Stimulated activated memory B cell treated with anti-CD40 and anti-IgM and Interleukin-4, amounts not matched to agents 10 μg/mL and 1 μg/mL and 100 μg/mL, for 72 hours (primary cell): ENCODE results near the gene LIPJ.

Experiments used
- ATAC-seq: fragments of 150-1000 bp; cut with Tn5 transposase; 2 replicates; pipeline ENCODE4 v1.10.0; 2021
- H3K27ac Mint-ChIP-seq: one replicate; pipeline ENCODE4 v1.8.0; 2022; ENCODE audit warnings: mild to moderate bottlenecking, mixed read lengths
- H3K27me3 Mint-ChIP-seq: one replicate; pipeline ENCODE4 v1.8.0; 2022; ENCODE audit warnings: mixed read lengths
- H3K36me3 Mint-ChIP-seq: one replicate; pipeline ENCODE4 v1.8.0; 2022; ENCODE audit warnings: mixed read lengths
- H3K4me1 Mint-ChIP-seq: one replicate; pipeline ENCODE4 v1.8.0; 2022; ENCODE audit warnings: mixed read lengths
- H3K4me3 Mint-ChIP-seq: one replicate; pipeline ENCODE4 v1.8.0; 2022; ENCODE audit warnings: mild to moderate bottlenecking, moderate library complexity, mixed read lengths
- H3K9me3 Mint-ChIP-seq: one replicate; pipeline ENCODE4 v1.8.0; 2022; ENCODE audit warnings: mixed read lengths

The LIPJ gene, protein sequence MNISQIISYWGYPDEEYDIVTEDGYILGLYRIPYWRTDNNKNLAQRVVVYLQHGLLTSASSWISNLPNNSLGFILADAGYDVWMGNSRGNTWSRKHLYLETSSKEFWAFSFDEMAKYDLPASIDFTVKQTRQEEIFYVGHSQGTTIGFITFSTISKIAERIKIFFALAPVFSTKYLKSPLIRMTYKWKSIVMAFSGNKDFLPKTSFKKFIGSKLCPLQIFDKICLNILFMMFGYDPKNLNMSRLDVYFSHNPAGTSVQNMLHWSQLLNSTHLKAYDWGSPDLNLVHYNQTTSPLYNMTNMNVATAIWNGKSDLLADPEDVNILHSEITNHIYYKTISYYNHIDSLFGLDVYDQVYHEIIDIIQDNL

DNA sequence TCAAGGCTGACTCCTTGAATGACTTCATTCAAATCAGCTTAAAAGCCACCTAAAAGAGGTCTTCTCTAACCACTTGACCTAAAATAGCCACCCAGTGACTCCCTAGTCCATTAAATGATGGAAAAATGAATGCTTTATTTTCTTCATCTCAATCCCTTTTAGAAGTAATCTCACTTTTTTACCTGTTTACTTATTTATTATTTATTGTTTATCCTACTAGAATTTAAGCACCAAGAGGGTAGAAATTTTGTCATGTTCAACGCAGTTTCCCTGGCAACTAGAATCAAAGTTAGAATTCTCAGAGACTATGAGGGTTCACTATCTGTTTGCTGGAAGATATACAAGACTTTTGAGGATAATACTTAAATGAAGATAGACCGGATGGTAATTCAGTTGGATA, at the start of gene LIPJ:
Gene LIPJ, plus strand, starts transcription at position 301 of the 400 bp plus-strand sequence. CDS start 3,926 bp downstream, outside the sequence.
- H3K36me3 Mint-ChIP-seq: no peaks in the 10 kb centered on the region
- H3K4me1 Mint-ChIP-seq: peaks cover 16% of the 10 kb centered on the region

DNA sequence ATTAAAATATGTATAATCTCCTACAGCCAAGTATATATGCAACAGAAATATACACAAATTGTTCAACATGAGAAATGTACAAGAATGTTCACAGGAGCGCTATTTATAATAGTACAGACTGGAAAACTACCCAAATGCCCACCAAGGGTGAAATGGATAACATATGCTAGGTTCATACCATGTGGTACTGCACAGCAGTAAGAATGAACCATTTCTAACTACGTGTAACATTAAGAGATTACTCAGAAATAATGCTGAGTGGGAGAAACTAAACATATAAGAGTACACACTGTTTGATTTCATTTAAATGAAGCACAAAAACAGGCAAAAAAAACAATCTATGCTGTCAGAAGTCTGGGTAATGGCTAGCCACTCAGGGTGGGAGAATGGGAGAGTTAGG, 49.2 kb upstream of the LIPJ start:
- Mint-ChIP-seq H3K9me3 (no peaks in the 10 kb centered on the region), H3K27ac (no peak overlapping the region), H3K36me3 (peaks cover 6% of the 10 kb centered on the region), H3K4me1 (no peaks in the 10 kb centered on the region), H3K27me3 (no peaks in the 10 kb centered on the region), H3K4me3 (no peak overlapping the region)
- ATAC-seq: no peak

More for the DNA sequence above, at the start of gene LIPJ:
- no peak for ATAC-seq
- Mint-ChIP-seq H3K4me3 (no peak within 1 kb of the TSS), H3K27ac (no peak within 1 kb of the TSS), H3K9me3 (no peaks in the 10 kb centered on the region), H3K27me3 (no peaks in the 10 kb centered on the region)

DNA sequence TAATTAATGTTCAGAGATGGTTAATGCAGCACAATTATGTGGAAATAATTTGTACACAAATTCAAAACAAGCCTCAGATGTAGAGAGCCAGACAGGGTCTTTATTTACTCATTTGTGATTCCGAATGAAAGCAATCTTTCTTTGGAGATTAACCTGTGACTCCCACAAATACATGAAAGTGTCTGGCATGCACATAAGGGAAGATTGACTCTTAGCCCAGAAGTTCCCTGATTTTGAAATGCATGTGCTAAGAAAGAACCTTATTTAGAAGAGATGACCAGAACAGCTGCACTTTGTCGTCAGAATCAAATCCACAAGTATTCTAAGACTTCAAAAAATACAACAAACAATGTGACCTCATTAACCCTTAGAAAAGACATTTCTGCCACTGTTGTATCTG, 48.5 kb upstream of the LIPJ start:
- no peaks in the 10 kb centered on the region for H3K27me3 Mint-ChIP-seq
- no peaks in the 10 kb centered on the region for H3K4me1 Mint-ChIP-seq
- no peak overlapping the region for H3K27ac Mint-ChIP-seq
- no peaks in the 10 kb centered on the region for H3K9me3 Mint-ChIP-seq
- H3K36me3 Mint-ChIP-seq: peaks cover 6% of the 10 kb centered on the region
- no peak for ATAC-seq
- H3K4me3 Mint-ChIP-seq: no peak overlapping the region

DNA sequence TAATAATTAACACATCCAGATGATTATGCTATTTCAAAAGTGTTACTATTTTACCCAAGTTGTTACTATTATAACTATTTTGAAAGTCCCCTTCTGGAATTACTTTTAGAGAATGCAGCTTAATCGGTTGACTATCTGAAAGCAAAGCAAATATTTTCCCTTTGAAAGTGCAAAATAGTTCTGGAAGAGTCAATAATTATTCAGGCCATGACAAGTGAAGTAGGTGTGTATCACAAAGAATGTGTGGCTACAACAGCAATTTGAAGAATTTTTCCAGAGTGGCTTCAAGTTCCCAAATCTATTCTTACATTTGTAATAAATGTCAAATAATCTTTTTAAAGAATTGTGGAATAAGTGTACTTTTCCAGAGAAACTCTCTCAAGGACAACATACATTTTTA, 46.2 kb upstream of the LIPJ start:
- H3K9me3 Mint-ChIP-seq: no peaks in the 10 kb centered on the region
- H3K27ac Mint-ChIP-seq: no peak overlapping the region
- H3K27me3 Mint-ChIP-seq: no peaks in the 10 kb centered on the region
- peaks cover 7% of the 10 kb centered on the region for H3K4me1 Mint-ChIP-seq
- no peak for ATAC-seq
- H3K36me3 Mint-ChIP-seq: peaks cover 6% of the 10 kb centered on the region
- no peak overlapping the region for H3K4me3 Mint-ChIP-seq

DNA sequence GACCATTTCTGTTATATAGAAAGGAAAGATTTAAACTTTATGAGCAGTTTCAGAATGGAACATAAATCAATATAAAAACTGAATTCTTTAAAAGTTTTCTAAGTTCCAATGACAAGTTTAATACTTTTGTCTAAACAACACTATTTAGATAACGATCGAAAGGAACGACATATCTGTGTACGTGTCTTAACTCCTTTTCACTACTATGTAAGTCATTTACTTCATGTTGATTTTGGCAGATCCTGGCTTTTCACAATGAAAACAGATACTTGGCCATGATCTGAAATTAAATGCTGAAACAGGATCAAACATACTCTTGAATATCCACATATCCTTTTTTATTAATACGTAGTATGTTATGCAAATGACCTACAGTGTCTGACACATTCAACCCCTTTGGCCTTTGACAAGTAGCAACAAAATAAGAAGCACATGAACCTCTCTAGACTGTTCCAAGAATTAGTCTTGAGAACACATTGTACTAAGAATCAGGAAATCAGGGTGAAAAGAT, 45.4 kb upstream of the LIPJ start:
- Mint-ChIP-seq H3K4me1 (peaks cover 7% of the 10 kb centered on the region), H3K9me3 (no peaks in the 10 kb centered on the region), H3K36me3 (peaks cover 6% of the 10 kb centered on the region), H3K27me3 (no peaks in the 10 kb centered on the region), H3K4me3 (no peak overlapping the region), H3K27ac (no peak overlapping the region)
- ATAC-seq: no peak

DNA sequence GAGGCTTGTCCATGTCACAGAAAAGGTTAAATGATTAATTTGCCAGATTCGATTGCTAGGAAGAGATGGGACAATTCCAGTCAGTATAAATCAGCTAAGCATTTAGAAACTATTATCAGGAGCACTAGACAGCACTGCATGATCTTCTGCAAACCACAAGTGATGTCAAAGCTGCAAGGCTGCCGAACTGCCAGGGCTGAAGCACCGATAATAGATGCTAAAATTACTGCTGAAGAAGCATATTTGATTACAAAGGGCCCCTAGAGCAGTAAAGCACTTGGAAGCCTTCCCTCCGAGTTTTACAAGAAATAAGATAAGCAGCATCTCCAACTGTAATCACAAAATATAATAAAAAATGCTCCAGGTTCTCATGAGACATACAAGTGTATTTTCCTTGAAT, 44.0 kb upstream of the LIPJ start:
- Mint-ChIP-seq H3K27ac (peak overlapping the region; percentile 11), H3K9me3 (no peaks in the 10 kb centered on the region)

DNA sequence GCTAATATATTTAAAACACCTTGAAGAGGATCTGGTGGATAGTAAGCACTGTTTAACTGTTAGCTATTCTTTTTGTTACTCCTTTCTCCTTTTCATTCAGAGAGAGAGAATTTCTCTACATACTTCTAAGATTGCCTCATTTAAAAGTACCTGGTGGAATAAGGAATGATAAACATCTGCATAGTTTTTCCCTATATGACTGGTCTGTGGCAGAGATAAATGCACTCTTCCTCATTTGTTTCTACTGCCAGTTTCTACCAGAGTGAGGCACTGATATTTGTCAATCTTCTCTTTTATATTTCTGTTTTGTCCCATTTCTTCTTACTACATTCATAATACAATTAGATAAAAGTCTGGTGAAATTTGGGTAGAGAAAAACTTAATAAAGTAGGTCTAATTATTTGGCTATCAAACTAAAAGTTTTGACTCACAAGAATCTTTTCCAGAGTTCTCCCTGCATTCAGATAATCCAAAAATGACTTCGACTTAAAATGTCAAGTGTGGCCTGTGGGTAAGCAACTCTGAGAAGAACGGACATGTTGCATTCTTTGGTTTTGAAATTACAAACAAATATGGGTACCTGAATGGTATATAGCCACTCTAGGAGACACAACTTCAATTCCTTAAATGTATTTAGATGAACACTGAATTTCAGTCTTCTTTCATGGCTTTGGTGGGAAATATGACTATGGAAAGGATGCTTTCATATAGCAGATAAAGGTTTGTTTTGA, 42.3 kb upstream of the LIPJ start:
- peak; percentile 86 for ATAC-seq
- Mint-ChIP-seq H3K27me3 (no peaks in the 10 kb centered on the region), H3K9me3 (no peaks in the 10 kb centered on the region), H3K27ac (no peak overlapping the region), H3K36me3 (peaks cover 6% of the 10 kb centered on the region), H3K4me1 (peaks cover 7% of the 10 kb centered on the region), H3K4me3 (no peak overlapping the region)

More for the DNA sequence above, 44.0 kb upstream of the LIPJ start:
- H3K4me1 Mint-ChIP-seq: peaks cover 7% of the 10 kb centered on the region
- H3K4me3 Mint-ChIP-seq: no peak overlapping the region
- ATAC-seq: no peak
- H3K36me3 Mint-ChIP-seq: peaks cover 6% of the 10 kb centered on the region
- no peaks in the 10 kb centered on the region for H3K27me3 Mint-ChIP-seq

DNA sequence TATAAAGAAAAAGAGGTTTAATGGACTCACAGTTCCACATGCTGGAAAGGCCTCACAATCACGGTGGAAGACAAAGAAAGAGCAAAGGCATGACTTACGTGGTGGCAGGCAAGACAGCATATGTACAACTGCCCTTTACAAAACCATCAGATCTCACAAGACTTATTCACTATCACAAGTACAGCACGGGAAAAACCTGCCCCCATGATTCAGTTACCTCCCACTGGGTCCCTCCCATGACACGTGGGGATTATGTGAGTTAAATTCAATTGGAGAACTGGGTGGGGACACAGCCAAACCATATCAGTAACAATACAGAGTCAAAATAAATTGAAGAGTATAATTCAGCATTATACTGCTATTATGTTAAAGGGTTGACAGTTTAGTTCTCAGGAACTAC, 41.2 kb upstream of the LIPJ start:
- Mint-ChIP-seq H3K9me3 (no peaks in the 10 kb centered on the region), H3K36me3 (peaks cover 6% of the 10 kb centered on the region), H3K4me3 (no peak overlapping the region), H3K27me3 (no peaks in the 10 kb centered on the region), H3K27ac (no peak overlapping the region), H3K4me1 (peaks cover 7% of the 10 kb centered on the region)
- no peak for ATAC-seq

DNA sequence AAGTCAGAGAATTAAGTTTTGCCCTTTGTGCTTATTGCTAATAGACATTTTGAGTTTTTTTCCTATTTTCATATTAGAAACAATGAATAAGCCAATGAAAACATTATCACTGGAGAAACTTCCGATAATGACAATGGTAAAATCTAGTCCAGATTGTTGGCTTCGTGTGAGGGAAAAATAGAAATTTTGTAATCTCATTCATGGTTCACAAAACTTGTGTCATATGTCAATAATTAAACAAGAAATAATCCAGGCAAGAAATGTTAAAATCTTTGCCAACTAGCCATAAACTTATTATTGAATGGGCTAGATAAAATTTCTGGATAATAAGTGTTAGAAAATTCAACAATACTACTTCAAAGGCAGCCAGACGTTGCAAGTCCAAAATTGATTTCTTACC, 40.1 kb upstream of the LIPJ start:
- Mint-ChIP-seq H3K27me3 (no peaks in the 10 kb centered on the region), H3K9me3 (no peaks in the 10 kb centered on the region), H3K36me3 (peaks cover 5% of the 10 kb centered on the region), H3K4me1 (peaks cover 7% of the 10 kb centered on the region), H3K4me3 (no peak overlapping the region), H3K27ac (no peak overlapping the region)
- no peak for ATAC-seq

DNA sequence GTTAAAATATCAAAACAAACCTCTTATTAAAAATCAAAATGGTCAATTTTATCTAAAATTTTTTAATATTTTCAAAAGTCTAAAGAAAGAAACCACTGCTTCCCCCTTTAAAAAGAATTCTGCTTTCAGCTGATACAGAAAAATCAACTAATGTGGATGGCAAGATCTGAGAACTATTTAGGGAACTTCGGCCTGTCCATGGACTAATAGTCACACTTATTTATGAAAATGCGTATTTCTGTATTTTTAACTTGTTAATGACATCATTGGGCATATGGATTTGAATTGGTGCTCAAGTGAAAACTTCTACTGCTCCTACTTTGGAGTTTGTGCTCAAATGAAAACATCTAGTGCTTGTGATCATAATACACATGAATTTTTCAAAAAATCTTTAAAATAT, 35.3 kb upstream of the LIPJ start:
- H3K4me3 Mint-ChIP-seq: no peak overlapping the region
- no peaks in the 10 kb centered on the region for H3K4me1 Mint-ChIP-seq
- H3K27ac Mint-ChIP-seq: no peak overlapping the region
- H3K9me3 Mint-ChIP-seq: no peaks in the 10 kb centered on the region
- peaks cover 8% of the 10 kb centered on the region for H3K36me3 Mint-ChIP-seq
- no peak for ATAC-seq
- no peaks in the 10 kb centered on the region for H3K27me3 Mint-ChIP-seq

DNA sequence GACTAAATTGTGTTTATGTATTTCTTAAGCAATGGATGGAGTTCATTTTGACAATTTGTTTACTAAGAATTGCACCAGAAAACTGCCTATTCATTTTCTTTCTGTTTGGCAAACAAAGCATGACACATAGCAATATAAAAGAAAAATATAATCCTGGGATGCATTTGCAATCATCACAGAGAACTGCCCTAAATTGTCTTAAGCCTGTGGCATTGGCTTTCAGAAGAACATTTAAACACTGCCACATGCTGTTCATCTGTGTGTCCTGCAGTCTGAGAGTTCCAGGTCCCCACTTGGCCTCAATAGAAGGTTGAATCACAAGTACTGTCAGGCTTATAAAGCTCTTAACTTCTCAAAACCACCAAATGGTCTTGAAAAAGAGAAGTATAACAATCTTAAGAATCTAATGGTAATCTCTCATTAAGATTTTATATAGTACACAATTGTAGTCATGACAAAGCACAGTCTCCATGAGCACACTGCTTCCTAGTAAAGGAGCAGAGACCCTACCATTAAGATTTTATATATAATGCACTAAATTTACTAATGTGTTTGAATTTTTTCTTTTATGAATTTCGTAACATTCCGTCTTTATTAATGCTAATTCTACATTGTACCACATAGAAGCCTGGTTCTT, 33.3 kb upstream of the LIPJ start:
- Mint-ChIP-seq H3K4me3 (no peak overlapping the region), H3K27ac (no peak overlapping the region), H3K4me1 (no peaks in the 10 kb centered on the region), H3K9me3 (no peaks in the 10 kb centered on the region), H3K27me3 (no peaks in the 10 kb centered on the region), H3K36me3 (peaks cover 8% of the 10 kb centered on the region)
- ATAC-seq: no peak

DNA sequence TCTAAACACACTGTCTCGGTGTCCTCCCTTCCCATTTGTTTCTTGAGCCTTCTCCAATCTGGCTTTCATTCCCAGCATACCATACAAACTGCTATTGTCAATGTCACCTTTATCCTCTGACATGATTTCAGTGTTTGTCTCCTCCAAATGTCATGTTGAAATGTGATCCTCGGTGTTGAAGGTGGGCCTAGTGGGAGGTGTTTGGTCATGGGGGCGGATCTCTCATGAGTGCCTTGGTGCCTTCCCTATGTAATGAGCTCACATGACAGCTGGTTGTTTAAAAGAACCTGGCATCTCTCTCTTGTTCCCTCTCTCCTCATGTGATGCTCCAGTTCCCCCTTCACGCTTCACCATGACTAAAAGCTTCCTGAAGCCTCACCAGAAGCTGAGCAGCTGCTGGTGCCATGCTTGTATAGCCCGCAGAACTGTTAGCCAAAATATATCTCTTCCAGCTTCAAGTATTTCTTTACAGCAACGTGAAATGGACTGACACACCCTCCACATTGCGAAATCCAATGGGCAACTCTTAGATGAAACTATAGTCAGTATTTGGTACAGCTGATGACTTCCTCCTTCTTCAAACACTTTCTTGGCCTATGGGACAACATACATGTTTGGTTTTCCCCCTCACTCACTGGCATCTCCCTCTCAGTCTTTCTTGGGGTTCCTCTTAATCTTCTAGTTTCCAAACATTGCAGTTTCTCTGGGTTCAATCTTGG, 31.2 kb upstream of the LIPJ start:
- Mint-ChIP-seq H3K4me1 (no peaks in the 10 kb centered on the region), H3K36me3 (peaks cover 8% of the 10 kb centered on the region), H3K27ac (no peak overlapping the region), H3K9me3 (no peaks in the 10 kb centered on the region), H3K4me3 (no peak overlapping the region), H3K27me3 (no peaks in the 10 kb centered on the region)
- no peak for ATAC-seq

DNA sequence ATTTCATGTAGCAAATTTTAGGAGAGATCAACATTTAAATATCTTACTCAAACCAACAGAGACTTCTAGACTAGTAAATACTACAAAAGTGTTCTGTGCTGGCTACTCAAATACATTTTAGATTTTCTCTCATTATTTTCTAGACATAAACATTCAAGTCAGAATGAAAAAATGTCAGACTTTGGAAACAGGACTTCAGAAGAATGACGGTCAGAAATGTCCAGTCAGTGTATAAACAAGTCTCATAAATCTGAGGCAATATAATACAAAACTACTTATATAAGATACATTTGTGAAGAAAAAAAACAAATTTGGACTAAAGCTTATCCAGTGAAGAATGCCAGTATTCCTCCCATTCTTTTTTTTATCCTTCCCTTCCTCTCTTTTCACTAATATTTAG, 29.3 kb upstream of the LIPJ start:
- Mint-ChIP-seq H3K36me3 (peaks cover 11% of the 10 kb centered on the region), H3K4me3 (no peak overlapping the region), H3K9me3 (no peaks in the 10 kb centered on the region), H3K4me1 (no peaks in the 10 kb centered on the region), H3K27me3 (no peaks in the 10 kb centered on the region), H3K27ac (no peak overlapping the region)
- no peak for ATAC-seq

DNA sequence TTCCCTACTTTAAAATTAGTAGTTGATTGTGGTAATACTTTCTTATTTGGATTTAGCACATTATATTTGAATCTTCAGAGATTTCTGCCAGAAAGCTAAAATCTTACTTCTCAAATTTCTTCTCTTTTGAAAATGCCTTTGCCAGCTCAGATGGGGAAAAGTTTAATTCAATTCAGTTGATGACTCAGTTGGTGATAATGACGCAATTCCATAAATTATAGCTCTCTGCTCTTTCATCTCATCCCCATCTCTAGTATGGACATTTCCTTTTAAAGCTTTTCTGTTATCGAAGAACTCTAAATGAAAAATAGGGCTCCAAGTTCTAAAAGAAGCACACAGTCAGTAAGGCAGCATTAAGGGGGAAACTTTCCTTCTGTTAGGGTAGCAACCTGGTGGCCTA, 28.9 kb upstream of the LIPJ start:
- Mint-ChIP-seq H3K4me3 (no peak overlapping the region), H3K36me3 (peaks cover 15% of the 10 kb centered on the region), H3K9me3 (no peaks in the 10 kb centered on the region), H3K4me1 (no peaks in the 10 kb centered on the region), H3K27me3 (no peaks in the 10 kb centered on the region), H3K27ac (no peak overlapping the region)
- ATAC-seq: no peak

DNA sequence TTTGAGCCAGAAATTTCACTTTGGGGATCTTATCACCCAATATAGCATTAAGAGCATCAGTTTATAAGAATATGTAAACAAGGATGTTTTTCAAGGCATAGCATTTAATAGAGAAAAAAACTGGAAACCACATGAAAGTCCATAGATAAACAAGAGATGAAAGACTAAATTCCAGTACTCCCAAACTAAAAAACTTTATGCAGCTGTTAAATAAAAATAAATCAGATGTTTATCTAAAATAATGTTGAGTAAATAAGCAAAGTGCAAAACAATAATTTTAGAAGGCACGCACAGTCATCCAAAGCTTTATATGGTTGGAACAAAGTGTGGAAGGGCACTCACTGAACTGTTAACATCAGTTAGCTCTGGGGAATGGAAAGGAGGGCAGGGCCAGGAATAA, 24.4 kb upstream of the LIPJ start:
- Mint-ChIP-seq H3K9me3 (no peaks in the 10 kb centered on the region), H3K27ac (no peak overlapping the region), H3K4me3 (no peak overlapping the region), H3K36me3 (peaks cover 6% of the 10 kb centered on the region), H3K27me3 (no peaks in the 10 kb centered on the region), H3K4me1 (no peaks in the 10 kb centered on the region)
- ATAC-seq: no peak
